Cardiac muscle cell (in vitro differentiated cells and primary cell): Measurements from ENCODE around the gene ST7. TPM values are rescaled to one million over a fixed set of nuclear protein-coding genes. Genes with fewer than 3 reads are reported as not detected.

ENCODE experiments used
- DNase-seq, 2 donors: peaks; one replicate each; pipeline versions ENCODE4 v3.0.0 to v3.0.0-alpha.2; 2010 to 2017; ENCODE audit warnings: low read depth in 1 of 2, low spot score in 1 of 2
- H3K27ac ChIP-seq: fragments of 200-600 bp; sonication (generic); 2 replicates; pipeline ENCODE4 v1.5.1; 2016
- H3K27me3 ChIP-seq: fragments of 200-600 bp; sonication (generic); 2 replicates; pipeline ENCODE4 v1.6.0; 2016; ENCODE audit warnings: control low read depth
- H3K36me3 ChIP-seq: fragments of 200-600 bp; sonication (generic); 2 replicates; pipeline ENCODE4 v1.5.1; 2016; ENCODE audit warnings: control low read depth
- H3K4me1 ChIP-seq: fragments of 200-600 bp; sonication (generic); 2 replicates; pipeline ENCODE4 v1.8.1; 2017; ENCODE audit warnings: low read depth, mild to moderate bottlenecking, mixed run types
- H3K4me3 ChIP-seq: fragments of 200-600 bp; sonication (generic); 2 replicates; pipeline ENCODE4 v1.5.1; 2016; ENCODE audit warnings: mild to moderate bottlenecking
- H3K9me3 ChIP-seq: fragments of 200-600 bp; sonication (generic); 2 replicates; pipeline ENCODE4 v1.5.1; 2017; ENCODE audit warnings: low read depth, mild to moderate bottlenecking, control low read depth
- polyA plus RNA-seq: library from polyadenylated mRNA; unstranded; fragments of >200 nt; fragmentation: Nextera tagmentation; extraction: Ambion mirVana; gene quantifications from 2 replicates; pipeline ENCODE4 v1.2.1, GENCODE V29; 2016
- total RNA-seq: library from RNA; depleted of rRNA; stranded (reverse); fragments of >200 nt; gene quantifications from 2 replicates; pipeline ENCODE4 v1.2.3, GENCODE V29; 2016
- TF ChIP-seq, protein P1 (sequence below): IDR thresholded peaks from 2 replicates; pipeline ENCODE4 v1.5.1; 2012; ENCODE audit warnings: low read depth, mild to moderate bottlenecking, low read length

The ST7 gene
- total and polyA plus RNA-seq, 2 experiments from 2014 or later, result 83.5 to 96.7 TPM

- Histone ChIP-seq H3K27ac (no peak overlapping the region), H3K36me3 (no peaks in the 10 kb centered on the region), H3K4me1 (no peaks in the 10 kb centered on the region), H3K4me3 (no peak overlapping the region), H3K9me3 (no peaks in the 10 kb centered on the region), H3K27me3 (no peaks in the 10 kb centered on the region)
- TF ChIP-seq, protein P1, sequence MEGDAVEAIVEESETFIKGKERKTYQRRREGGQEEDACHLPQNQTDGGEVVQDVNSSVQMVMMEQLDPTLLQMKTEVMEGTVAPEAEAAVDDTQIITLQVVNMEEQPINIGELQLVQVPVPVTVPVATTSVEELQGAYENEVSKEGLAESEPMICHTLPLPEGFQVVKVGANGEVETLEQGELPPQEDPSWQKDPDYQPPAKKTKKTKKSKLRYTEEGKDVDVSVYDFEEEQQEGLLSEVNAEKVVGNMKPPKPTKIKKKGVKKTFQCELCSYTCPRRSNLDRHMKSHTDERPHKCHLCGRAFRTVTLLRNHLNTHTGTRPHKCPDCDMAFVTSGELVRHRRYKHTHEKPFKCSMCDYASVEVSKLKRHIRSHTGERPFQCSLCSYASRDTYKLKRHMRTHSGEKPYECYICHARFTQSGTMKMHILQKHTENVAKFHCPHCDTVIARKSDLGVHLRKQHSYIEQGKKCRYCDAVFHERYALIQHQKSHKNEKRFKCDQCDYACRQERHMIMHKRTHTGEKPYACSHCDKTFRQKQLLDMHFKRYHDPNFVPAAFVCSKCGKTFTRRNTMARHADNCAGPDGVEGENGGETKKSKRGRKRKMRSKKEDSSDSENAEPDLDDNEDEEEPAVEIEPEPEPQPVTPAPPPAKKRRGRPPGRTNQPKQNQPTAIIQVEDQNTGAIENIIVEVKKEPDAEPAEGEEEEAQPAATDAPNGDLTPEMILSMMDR, result no peak
- no peak for DNase-seq
These were observed 92.8 kb downstream of the ST7 start for GRCh38 chr7:117045927-117046710.

DNA sequence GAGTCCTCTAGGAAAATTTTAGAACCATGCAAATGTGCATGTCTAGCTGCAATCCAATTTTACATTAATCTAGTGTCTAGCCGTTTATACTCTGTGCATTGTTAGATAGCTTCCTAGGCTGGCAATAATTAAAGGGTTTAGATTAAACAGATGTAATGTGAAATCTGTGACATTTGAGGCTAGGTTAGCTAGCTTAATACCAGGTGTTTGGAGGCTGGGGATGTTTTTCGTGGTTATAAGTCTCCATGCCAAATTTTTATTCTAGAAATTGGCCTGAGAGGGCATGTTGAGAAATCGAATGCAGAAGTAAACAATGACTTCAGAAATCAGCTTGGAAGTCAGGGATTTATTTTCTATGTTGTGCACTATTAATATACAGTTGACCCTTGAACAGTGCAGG lies 94.2 kb downstream of the ST7 start:
- Histone ChIP-seq H3K27ac (no peak overlapping the region), H3K4me1 (no peaks in the 10 kb centered on the region), H3K9me3 (no peaks in the 10 kb centered on the region), H3K36me3 (no peaks in the 10 kb centered on the region), H3K4me3 (no peak overlapping the region), H3K27me3 (no peaks in the 10 kb centered on the region)
- peak in 1 of 2 donors; percentile 18 for DNase-seq
- TF ChIP-seq, protein P1, result no peak

DNA sequence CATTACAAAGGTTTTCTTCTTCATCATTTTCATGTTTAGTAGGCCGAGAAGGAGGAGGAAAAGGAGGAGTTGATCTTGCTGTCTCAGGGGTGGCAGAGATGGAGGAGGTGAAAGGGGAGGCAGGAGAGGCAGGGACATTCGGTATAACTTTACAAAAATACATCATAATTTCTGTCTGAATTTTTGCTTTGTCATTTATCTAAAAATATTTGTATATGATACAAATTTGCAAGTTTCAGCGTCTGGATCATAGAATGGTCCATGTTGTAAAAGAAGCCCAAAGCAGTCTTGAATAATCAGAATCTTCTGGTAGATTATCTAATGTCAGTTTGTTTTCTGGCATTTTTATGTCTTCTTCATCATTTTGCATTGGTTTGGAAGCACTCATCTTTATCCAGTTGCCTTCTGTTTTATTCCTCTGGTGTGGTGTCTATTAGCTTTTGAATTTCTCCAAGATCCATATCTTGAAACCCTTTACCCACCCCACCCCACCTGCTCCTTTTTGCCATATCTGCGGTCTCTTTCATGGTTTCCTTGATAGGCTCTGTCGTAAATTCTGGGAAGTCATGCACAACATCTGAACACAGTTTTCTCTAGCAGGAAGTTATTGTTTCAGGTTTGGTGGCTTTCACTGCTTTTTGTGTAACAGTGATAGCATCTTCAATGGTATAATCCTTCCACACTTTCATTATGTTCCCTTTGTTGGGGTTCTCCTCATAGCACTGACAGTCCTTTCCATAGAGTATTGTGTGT lies 95.0 kb downstream of the ST7 start:
- H3K9me3 ChIP-seq, result no peaks in the 10 kb centered on the region
- H3K27me3 ChIP-seq, result no peaks in the 10 kb centered on the region
- no peaks in the 10 kb centered on the region for H3K36me3 ChIP-seq
- DNase-seq, result no peak
- H3K4me1 ChIP-seq, result no peaks in the 10 kb centered on the region
- TF ChIP-seq, protein P1, result no peak
- H3K27ac ChIP-seq, result no peak overlapping the region
- H3K4me3 ChIP-seq, result no peak overlapping the region

GRCh38 chr7:117048882-117049281 lies 95.6 kb downstream of the ST7 start:
- no peaks in the 10 kb centered on the region for H3K27me3 ChIP-seq
- no peak overlapping the region for H3K27ac ChIP-seq
- no peak for DNase-seq
- H3K9me3 ChIP-seq, result no peaks in the 10 kb centered on the region
- TF ChIP-seq, protein P1, result no peak
- no peaks in the 10 kb centered on the region for H3K4me1 ChIP-seq
- no peak overlapping the region for H3K4me3 ChIP-seq
- H3K36me3 ChIP-seq, result no peaks in the 10 kb centered on the region

DNA sequence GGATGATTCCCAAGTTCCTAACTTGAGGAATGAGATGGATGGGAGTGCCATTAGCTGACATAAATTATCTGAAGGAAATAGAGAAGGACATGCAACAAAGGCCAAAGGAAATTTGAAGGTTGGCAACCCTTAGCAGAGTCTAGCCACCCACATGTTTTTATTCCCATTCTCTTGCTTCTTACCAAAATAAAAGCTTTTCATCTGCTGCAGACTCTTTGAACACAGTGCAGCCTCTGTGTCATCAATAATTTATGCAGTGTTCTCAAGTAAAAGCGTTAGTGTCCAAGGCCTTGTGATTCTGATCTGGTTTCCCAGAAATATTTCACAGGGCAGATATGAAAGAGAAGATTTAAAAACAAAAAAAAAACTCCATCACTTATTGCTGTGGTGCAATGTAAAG lies 98.5 kb downstream of the ST7 start:
- Histone ChIP-seq H3K9me3 (no peaks in the 10 kb centered on the region), H3K4me1 (no peaks in the 10 kb centered on the region), H3K36me3 (no peaks in the 10 kb centered on the region), H3K27ac (no peak overlapping the region), H3K4me3 (no peak overlapping the region), H3K27me3 (no peaks in the 10 kb centered on the region)
- TF ChIP-seq, protein P1, result no peak
- DNase-seq, result no peak
